CD14-positive monocyte (primary cell): ENCODE results near the gene NOTCH3. TPM values are rescaled to one million over a fixed set of nuclear protein-coding genes. Genes with fewer than 3 reads are reported as not detected.

Source experiments
- DNase-seq, 3 donors: peaks; one replicate each; pipeline ENCODE4 v3.0.0-alpha.2; 2011 to 2022
- H2AFZ ChIP-seq: 2 replicates; pipeline ENCODE4 v1.6.0; 2012; ENCODE audit warnings: mild to moderate bottlenecking, low read depth, low read length, inconsistent platforms; ENCODE audit not compliant: insufficient read depth, poor library complexity, severe bottlenecking
- H3K27ac ChIP-seq, 2 donors: 1 replicate in 1 of 2; 2 replicates in 1 of 2; pipeline ENCODE4 v1.5.1; 2012 to 2013; ENCODE audit warnings: low read length in 2 of 2, control low read depth in 1 of 2, inconsistent platforms in 1 of 2, low read depth in 1 of 2, mild to moderate bottlenecking in 1 of 2
- H3K27me3 ChIP-seq, 2 donors: one replicate each; pipeline versions ENCODE4 v1.6.0 to v1.6.1; 2011 to 2013; ENCODE audit warnings: low read length in 2 of 2; ENCODE audit not compliant: control insufficient read depth in 2 of 2, insufficient read depth in 2 of 2
- H3K36me3 ChIP-seq, 2 donors: replicated peaks in 1 of 2; 1 replicate in 1 of 2; 2 replicates in 1 of 2; pipeline versions ENCODE4 v1.5.1 to v1.6.1; 2012 to 2013; ENCODE audit warnings: low read length in 2 of 2, control low read depth in 1 of 2, inconsistent platforms in 1 of 2, mild to moderate bottlenecking in 1 of 2; ENCODE audit not compliant: insufficient read depth in 2 of 2, control insufficient read depth in 1 of 2
- H3K4me1 ChIP-seq, 2 donors: 1 replicate in 1 of 2; 2 replicates in 1 of 2; pipeline versions ENCODE4 v1.5.1 to v1.6.1; 2012 to 2013; ENCODE audit warnings: low read length in 2 of 2, control low read depth in 1 of 2, inconsistent platforms in 1 of 2, mild to moderate bottlenecking in 1 of 2, moderate library complexity in 1 of 2; ENCODE audit not compliant: insufficient read depth in 2 of 2, control insufficient read depth in 1 of 2
- H3K4me2 ChIP-seq: replicated peaks from 2 replicates; pipeline ENCODE3; 2012; ENCODE audit warnings: low read length, moderate library complexity, mild to moderate bottlenecking; ENCODE audit not compliant: poor library complexity, severe bottlenecking; ENCODE audit errors: extremely low read depth
- H3K4me3 ChIP-seq, 3 experiments: fragments of 200-600 bp in 1 of 3; sonication (generic) in 1 of 3; replicated peaks in 1 of 3; 1 replicate in 2 of 3; 2 replicates in 1 of 3; pipeline ENCODE4 v1.5.1; 2011 to 2013; ENCODE audit warnings: low read length in 3 of 3, mild to moderate bottlenecking in 3 of 3, control low read depth in 2 of 3, low read depth in 2 of 3, inconsistent platforms in 1 of 3, moderate library complexity in 1 of 3
- H3K79me2 ChIP-seq: 2 replicates; pipeline ENCODE4 v1.6.0; 2012; ENCODE audit warnings: mild to moderate bottlenecking, control low read depth, inconsistent platforms, low read length, moderate library complexity; ENCODE audit not compliant: insufficient read depth
- H3K9ac ChIP-seq: 2 replicates; pipeline ENCODE4 v1.6.0; 2017; ENCODE audit warnings: low read length, mild to moderate bottlenecking; ENCODE audit not compliant: insufficient read depth, poor library complexity, severe bottlenecking
- H3K9me3 ChIP-seq, 2 donors: replicated peaks in 1 of 2; 1 replicate in 1 of 2; 2 replicates in 1 of 2; pipeline versions ENCODE4 v1.5.1 to v1.6.1; 2012 to 2013; ENCODE audit warnings: low read length in 2 of 2, control low read depth in 1 of 2; ENCODE audit not compliant: control insufficient read depth in 1 of 2, insufficient read depth in 1 of 2
- H4K20me1 ChIP-seq: 2 replicates; pipeline ENCODE4 v1.6.0; 2012; ENCODE audit warnings: mild to moderate bottlenecking, low read length, control low read depth, moderate library complexity; ENCODE audit not compliant: insufficient read depth
- H3K27ac Mint-ChIP-seq, 7 donors: one replicate each; pipeline ENCODE4 v1.8.0; 2020; ENCODE audit warnings: mild to moderate bottlenecking in 7 of 7, mixed read lengths in 7 of 7, moderate library complexity in 6 of 7, inconsistent platforms in 2 of 7
- H3K27me3 Mint-ChIP-seq, 3 donors: one replicate each; pipeline ENCODE4 v1.8.0; 2021 to 2022; ENCODE audit warnings: low read depth in 3 of 3, mild to moderate bottlenecking in 3 of 3, mixed read lengths in 3 of 3, moderate library complexity in 3 of 3, inconsistent platforms in 1 of 3
- H3K36me3 Mint-ChIP-seq, 2 donors: one replicate each; pipeline ENCODE4 v1.8.0; 2020; ENCODE audit warnings: mixed read lengths in 2 of 2, inconsistent platforms in 1 of 2, mild to moderate bottlenecking in 1 of 2
- H3K4me1 Mint-ChIP-seq: one replicate; pipeline ENCODE4 v1.8.0; 2020; ENCODE audit warnings: mild to moderate bottlenecking, mixed read lengths
- H3K4me3 Mint-ChIP-seq, 2 donors: one replicate each; pipeline ENCODE4 v1.8.0; 2020; ENCODE audit warnings: mild to moderate bottlenecking in 2 of 2, mixed read lengths in 2 of 2, moderate library complexity in 1 of 2
- H3K9me3 Mint-ChIP-seq, 7 donors: one replicate each; pipeline ENCODE4 v1.8.0; 2020 to 2022; ENCODE audit warnings: mixed read lengths in 7 of 7, mild to moderate bottlenecking in 6 of 7, moderate library complexity in 6 of 7, inconsistent platforms in 2 of 7
- CTCF ChIP-seq: fragments of 200-600 bp; IDR thresholded peaks from one replicate; pipeline ENCODE4 v1.8.0; 2022; ENCODE audit warnings: antibody characterized with exemption, mild to moderate bottlenecking
- WGBS: methylation state at CpG from one replicate; pipeline ENCODE4 v1.1.5; 2013; ENCODE audit warnings: missing lambda C conversion rate; ENCODE audit not compliant: insufficient coverage; 5-methylcytosine and 5-hydroxymethylcytosine counted together
- intact Hi-C, 2 donors: fragments of 100-400 bp; cut with micrococcal nuclease; formaldehyde crosslinking; loops; one replicate each; pipeline versions ENCODE4 v1.15.0 to v1.15.1; 2023
- polyA plus RNA-seq, 3 donors: library from polyadenylated mRNA; depleted of rRNA in 1 of 3; unstranded in 2 of 3; stranded (reverse) in 1 of 3; fragments of 300-500 nt in 2 of 3; fragments of >200 nt in 1 of 3; fragmentation: Illumina TruSeq in 2 of 3; gene quantifications; 1 replicate in 2 of 3; 2 replicates in 1 of 3; pipeline ENCODE4 v1.2.3, GENCODE V29; 2012 to 2021

The NOTCH3 gene
- polyA plus RNA-seq, 3 donors = 0.05 to 0.51 TPM; not detected in 1

DNA sequence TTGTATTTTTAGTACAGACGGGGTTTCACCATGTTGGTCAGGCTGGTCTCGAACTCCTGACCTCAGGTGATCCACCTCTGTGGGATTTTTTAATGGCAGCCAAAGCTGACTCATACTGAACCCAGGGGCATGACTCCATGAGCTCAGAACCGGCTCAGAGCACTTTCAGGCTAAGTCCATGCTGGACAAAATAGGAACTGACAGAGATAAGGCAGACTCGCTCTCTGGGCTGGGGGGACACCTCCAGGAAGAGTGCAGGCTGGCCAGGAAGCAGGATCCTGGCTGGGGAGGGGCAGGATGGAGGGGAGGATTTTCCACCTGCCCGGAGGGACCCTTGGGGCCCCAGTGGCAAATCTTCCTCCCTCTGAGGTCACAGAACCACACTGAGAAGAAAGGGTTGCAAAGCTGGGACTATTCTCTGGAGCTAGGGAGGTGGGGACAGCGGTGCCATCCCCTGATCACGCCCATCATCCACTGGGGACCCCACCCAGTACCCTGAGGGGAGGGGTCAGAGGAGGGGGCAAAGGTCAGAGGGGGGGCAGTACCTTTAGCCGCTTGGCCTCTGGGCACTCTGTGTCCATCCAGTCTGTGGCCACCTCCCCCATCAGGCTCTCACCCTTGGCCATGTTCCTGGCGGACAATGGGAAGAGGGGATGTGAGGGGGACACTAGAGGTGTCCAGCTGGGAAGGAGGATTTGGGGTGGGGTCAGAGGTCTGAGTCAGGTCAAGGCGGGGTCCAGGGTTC, 31.1 kb downstream of the NOTCH3 start:
- TF ChIP-seq CTCF = no peak
- no peak overlapping the region for H3K4me3 ChIP-seq
- H3K27ac ChIP-seq = no peak overlapping the region
- intact Hi-C loops = loop anchor here in 1 of 2 donors (10.0 kb wide), 1 partner anchor 385 kb away; no protein-coding TSS in a partner anchor
- no peaks in the 10 kb centered on the region for H4K20me1 ChIP-seq
- no peak overlapping the region for H3K9ac ChIP-seq
- H3K4me2 ChIP-seq = no peak overlapping the region
- H2AFZ ChIP-seq = no peak overlapping the region
- H3K79me2 ChIP-seq = no peaks in the 10 kb centered on the region
- no peak for DNase-seq
- H3K4me1 ChIP-seq = peaks cover 0 to 7% of the 10 kb centered on the region in 2 donors
- no peak overlapping the region for H3K27ac Mint-ChIP-seq
- H3K9me3 ChIP-seq = peaks cover 23 to 26% of the 10 kb centered on the region in 2 donors
- no peaks in the 10 kb centered on the region for H3K36me3 ChIP-seq
- 90% methylated on average over 5 of the region's 10 CpGs for WGBS
- H3K4me1 Mint-ChIP-seq = peaks cover 6% of the 10 kb centered on the region
- H3K27me3 ChIP-seq = no peaks in the 10 kb centered on the region
- peaks cover 14 to 37% (median 25%) of the 10 kb centered on the region in 7 donors for H3K9me3 Mint-ChIP-seq
- peaks cover 4 to 9% (median 8%) of the 10 kb centered on the region in 3 donors for H3K27me3 Mint-ChIP-seq
- H3K4me3 Mint-ChIP-seq = no peak overlapping the region
- H3K36me3 Mint-ChIP-seq = no peaks in the 10 kb centered on the region

DNA sequence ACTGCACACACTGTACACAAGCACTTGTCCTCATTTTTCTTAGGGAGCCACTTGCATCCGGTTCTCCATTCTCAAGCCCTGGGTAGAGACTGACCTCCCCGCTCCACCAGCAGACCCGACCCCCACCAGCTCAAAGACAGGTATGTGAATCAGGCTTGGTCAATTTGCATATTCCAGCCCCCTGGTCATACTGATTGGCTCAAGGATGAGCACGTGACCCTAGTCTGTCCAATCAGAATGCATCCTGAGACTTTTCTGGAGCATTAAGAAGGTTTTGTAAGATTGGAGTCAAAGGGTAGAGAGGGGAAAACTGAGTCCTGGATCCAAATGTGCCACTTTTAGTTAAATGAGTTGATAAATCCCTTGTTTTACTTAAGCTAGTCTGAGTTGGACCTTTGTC, 34.1 kb downstream of the NOTCH3 start:
- Histone ChIP-seq H3K79me2 (no peaks in the 10 kb centered on the region), H4K20me1 (no peaks in the 10 kb centered on the region), H3K4me2 (no peak overlapping the region), H3K4me1 (no peaks in the 10 kb centered on the region), H3K27me3 (no peaks in the 10 kb centered on the region), H2AFZ (no peak overlapping the region), H3K4me3 (no peak overlapping the region), H3K36me3 (no peaks in the 10 kb centered on the region), H3K27ac (no peak overlapping the region), H3K9ac (no peak overlapping the region), H3K9me3 (peaks cover 24 to 37% of the 10 kb centered on the region in 2 donors)
- Mint-ChIP-seq H3K4me1 (no peaks in the 10 kb centered on the region), H3K36me3 (no peaks in the 10 kb centered on the region), H3K9me3 (peaks cover 14 to 54% (median 36%) of the 10 kb centered on the region in 7 donors), H3K27me3 (peaks cover 4 to 8% (median 6%) of the 10 kb centered on the region in 3 donors), H3K27ac (no peak overlapping the region), H3K4me3 (peak overlapping the region in 1 of 2 donors; percentile 41)
- no peak for TF ChIP-seq CTCF
- intact Hi-C loops = no loop called here
- DNase-seq = no peak
- 100% methylated on average over 2 of the region's 4 CpGs for WGBS
